Left lung (tissue), 10 donors: ENCODE results near the gene DOCK4. TPM values are rescaled to one million over a fixed set of nuclear protein-coding genes. Genes with fewer than 3 reads are reported as not detected.

ENCODE experiments used
- ATAC-seq: fragments of 200-7000 bp; cut with Tn5 transposase; one replicate; pipeline ENCODE4 v1.9.1; 2020; ENCODE audit warnings: moderate library complexity
- DNase-seq, 4 donors: peaks; one replicate each; pipeline ENCODE4 v3.0.0-alpha.2; 2013 to 2020
- H3K27ac ChIP-seq, 2 donors: fragments of 200-600 bp; sonication (generic) in 1 of 2; one replicate each; pipeline versions ENCODE4 v1.5.0 to v1.8.0; 2020 to 2021
- H3K27me3 ChIP-seq, 2 donors: fragments of 200-600 bp; sonication (generic) in 1 of 2; one replicate each; pipeline versions ENCODE4 v1.5.0 to v1.8.0; 2020 to 2021
- H3K36me3 ChIP-seq, 2 donors: fragments of 200-600 bp; sonication (generic) in 1 of 2; one replicate each; pipeline versions ENCODE4 v1.5.0 to v1.8.0; 2020 to 2021
- H3K4me1 ChIP-seq, 2 donors: fragments of 200-600 bp; one replicate each; pipeline ENCODE4 v1.8.0; 2021
- H3K4me3 ChIP-seq, 2 donors: fragments of 200-600 bp; sonication (generic) in 1 of 2; one replicate each; pipeline versions ENCODE4 v1.5.0 to v1.8.0; 2020 to 2021; ENCODE audit warnings: mild to moderate bottlenecking in 1 of 2
- H3K9me3 ChIP-seq, 2 donors: fragments of 200-600 bp; sonication (generic) in 1 of 2; one replicate each; pipeline versions ENCODE4 v1.5.0 to v1.8.0; 2020 to 2021
- intact Hi-C, 2 donors: fragments of 100-400 bp; cut with DNase I; formaldehyde crosslinking; loops; one replicate each; pipeline versions ENCODE4 v1.11.2 to v1.14.2; 2022
- polyA plus RNA-seq, 6 donors: library from polyadenylated mRNA; unstranded; fragments of 120-200 nt; gene quantifications; one replicate each; pipeline ENCODE4 v1.2.1, GENCODE V29; 2013; ENCODE audit not compliant: insufficient read length in 6 of 6
- total RNA-seq, 2 donors: library from RNA; stranded (reverse); fragmentation: NEBNext Ultra II Directional; extraction: Animal tissue kit (Norgen Biotek cat#: 25700); gene quantifications; one replicate each; pipeline ENCODE4 v1.2.1, GENCODE V29; 2021
- TF ChIP-seq, protein P1 (sequence below), 2 donors: fragments of 200-600 bp; sonication (generic) in 1 of 2; IDR thresholded peaks; one replicate each; pipeline versions ENCODE4 v1.5.0 to v1.8.0; 2021; ENCODE audit warnings: antibody characterized with exemption in 2 of 2
- donor health status: DM: no; HTN: yes; CAD: no.
- donor health status: DM: no; HTN: no; CAD: no.

The DOCK4 gene
- total and polyA plus RNA-seq, 8 donors = 38.9 to 64.3 (median 52.5) TPM

GRCh38 chr7:112143136-112143535 is 63.1 kb downstream of the DOCK4 start:
- TF ChIP-seq, protein P1, sequence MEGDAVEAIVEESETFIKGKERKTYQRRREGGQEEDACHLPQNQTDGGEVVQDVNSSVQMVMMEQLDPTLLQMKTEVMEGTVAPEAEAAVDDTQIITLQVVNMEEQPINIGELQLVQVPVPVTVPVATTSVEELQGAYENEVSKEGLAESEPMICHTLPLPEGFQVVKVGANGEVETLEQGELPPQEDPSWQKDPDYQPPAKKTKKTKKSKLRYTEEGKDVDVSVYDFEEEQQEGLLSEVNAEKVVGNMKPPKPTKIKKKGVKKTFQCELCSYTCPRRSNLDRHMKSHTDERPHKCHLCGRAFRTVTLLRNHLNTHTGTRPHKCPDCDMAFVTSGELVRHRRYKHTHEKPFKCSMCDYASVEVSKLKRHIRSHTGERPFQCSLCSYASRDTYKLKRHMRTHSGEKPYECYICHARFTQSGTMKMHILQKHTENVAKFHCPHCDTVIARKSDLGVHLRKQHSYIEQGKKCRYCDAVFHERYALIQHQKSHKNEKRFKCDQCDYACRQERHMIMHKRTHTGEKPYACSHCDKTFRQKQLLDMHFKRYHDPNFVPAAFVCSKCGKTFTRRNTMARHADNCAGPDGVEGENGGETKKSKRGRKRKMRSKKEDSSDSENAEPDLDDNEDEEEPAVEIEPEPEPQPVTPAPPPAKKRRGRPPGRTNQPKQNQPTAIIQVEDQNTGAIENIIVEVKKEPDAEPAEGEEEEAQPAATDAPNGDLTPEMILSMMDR (IDR thresholded peaks at IDR 0.05) = no peak
- no peaks in the 10 kb centered on the region for H3K9me3 ChIP-seq
- no peak overlapping the region for H3K4me3 ChIP-seq
- H3K36me3 ChIP-seq = no peaks in the 10 kb centered on the region
- no peak overlapping the region for H3K27ac ChIP-seq
- no peaks in the 10 kb centered on the region for H3K27me3 ChIP-seq
- ATAC-seq (no peak), DNase-seq (no peak)
- intact Hi-C loops = no loop called here
- H3K4me1 ChIP-seq = peaks cover 0 to 27% of the 10 kb centered on the region in 2 donors

GRCh38 chr7:112140600-112140999 is 65.6 kb downstream of the DOCK4 start:
- Histone ChIP-seq H3K4me1 (peaks cover 0 to 23% of the 10 kb centered on the region in 2 donors), H3K27me3 (no peaks in the 10 kb centered on the region)
- intact Hi-C loops = no loop called here

DNA sequence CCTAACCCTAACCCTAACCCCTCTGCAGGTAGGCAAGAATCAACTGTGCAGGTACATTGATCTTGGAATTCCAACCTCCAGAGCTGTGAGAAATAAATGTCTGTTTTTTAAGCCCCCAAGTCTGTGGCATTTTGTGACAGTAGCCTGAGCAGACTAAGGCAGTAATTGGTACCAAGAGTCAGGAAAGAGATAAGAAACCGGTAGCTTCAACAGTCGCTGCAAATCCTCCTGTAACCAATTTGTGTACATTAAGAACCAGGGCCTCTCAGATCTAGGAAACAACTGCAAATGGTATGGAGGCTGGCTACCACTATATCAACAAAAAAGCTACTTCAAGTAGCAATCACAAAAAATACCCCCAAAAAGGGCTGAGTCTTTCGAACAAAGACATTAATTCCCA is 67.3 kb downstream of the DOCK4 start:
- DNase-seq = no peak
- H3K27ac ChIP-seq = no peak overlapping the region
- intact Hi-C loops = no loop called here
- TF ChIP-seq, protein P1 (IDR thresholded peaks at IDR 0.05) = no peak
- H3K36me3 ChIP-seq = no peaks in the 10 kb centered on the region
- H3K4me1 ChIP-seq = peaks cover 0 to 19% of the 10 kb centered on the region in 2 donors
- H3K4me3 ChIP-seq = no peak overlapping the region
- H3K27me3 ChIP-seq = no peaks in the 10 kb centered on the region
- H3K9me3 ChIP-seq = no peaks in the 10 kb centered on the region
- no peak for ATAC-seq

More at GRCh38 chr7:112140600-112140999, 65.6 kb downstream of the DOCK4 start:
- H3K9me3 ChIP-seq = no peaks in the 10 kb centered on the region
- DNase-seq (no peak), ATAC-seq (no peak)
- H3K36me3 ChIP-seq = no peaks in the 10 kb centered on the region
- TF ChIP-seq, protein P1 (IDR thresholded peaks at IDR 0.05) = no peak
- no peak overlapping the region for H3K4me3 ChIP-seq
- no peak overlapping the region for H3K27ac ChIP-seq

DNA sequence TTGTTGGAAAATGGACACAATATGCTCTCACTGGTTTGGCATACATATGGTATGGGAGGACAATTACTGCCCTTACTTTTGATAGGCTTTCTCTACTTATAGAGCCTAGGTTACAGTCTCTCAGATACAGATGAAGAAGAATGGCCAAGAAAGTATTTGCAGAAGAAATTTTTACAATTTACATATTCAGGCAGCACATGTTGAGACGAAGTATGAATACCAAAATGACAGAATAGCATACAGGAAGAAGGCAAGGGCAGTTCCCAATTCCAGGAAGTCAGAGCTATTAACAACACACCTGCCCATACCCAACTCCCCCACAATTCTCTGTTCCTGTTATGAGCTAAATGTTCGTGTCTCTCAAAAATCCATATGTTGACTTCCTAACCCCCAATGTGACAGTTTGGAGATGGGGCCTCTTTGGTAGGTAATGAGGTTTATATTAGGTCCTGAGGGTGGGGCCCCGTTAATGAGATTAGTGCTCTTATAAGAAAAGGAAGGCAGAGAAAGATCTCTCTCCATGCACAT is 67.8 kb downstream of the DOCK4 start:
- intact Hi-C loops = no loop called here
- Histone ChIP-seq H3K9me3 (no peaks in the 10 kb centered on the region), H3K27ac (peak overlapping the region in 1 of 2 donors; percentile 34), H3K36me3 (no peaks in the 10 kb centered on the region), H3K4me1 (peaks cover 0 to 20% of the 10 kb centered on the region in 2 donors), H3K27me3 (no peaks in the 10 kb centered on the region), H3K4me3 (no peak overlapping the region)
- no peak for DNase-seq
- no peak for ATAC-seq
- TF ChIP-seq, protein P1 (IDR thresholded peaks at IDR 0.05) = no peak

GRCh38 chr7:112137141-112138101 is 68.8 kb downstream of the DOCK4 start:
- Histone ChIP-seq H3K9me3 (no peaks in the 10 kb centered on the region), H3K27me3 (no peaks in the 10 kb centered on the region), H3K4me3 (no peak overlapping the region), H3K4me1 (peaks cover 0 to 22% of the 10 kb centered on the region in 2 donors), H3K27ac (peak overlapping the region in 1 of 2 donors; percentile 34), H3K36me3 (no peaks in the 10 kb centered on the region)
- intact Hi-C loops = no loop called here
- TF ChIP-seq, protein P1 (IDR thresholded peaks at IDR 0.05) = no peak
- ATAC-seq (no peak), DNase-seq (no peak)
